WERI-Rb-1 (cell line): ENCODE data around the gene QRFP.

ENCODE experiments used
- DNase-seq: peaks from one replicate; pipeline ENCODE4 v3.0.0-alpha.2; 2020
- H3K27ac ChIP-seq: fragments of 250-450 bp; sonication (Bioruptor Pico); 2 replicates; pipeline ENCODE4 v1.5.1; 2020; ENCODE audit warnings: mild to moderate bottlenecking, moderate library complexity
- H3K27me3 ChIP-seq: fragments of 250-450 bp; sonication (Bioruptor Pico); 2 replicates; pipeline ENCODE4 v1.5.1; 2021; ENCODE audit warnings: mild to moderate bottlenecking, low read depth, moderate library complexity; ENCODE audit not compliant: insufficient read depth, severe bottlenecking
- H3K36me3 ChIP-seq: fragments of 250-450 bp; sonication (Bioruptor Pico); 2 replicates; pipeline ENCODE4 v1.5.1; 2020; ENCODE audit warnings: mild to moderate bottlenecking, moderate library complexity
- H3K4me3 ChIP-seq: 2 replicates; pipeline ENCODE4 v1.5.1; 2011; ENCODE audit warnings: low read depth, mild to moderate bottlenecking, control low read depth, low read length
- H3K9me3 ChIP-seq: fragments of 250-450 bp; sonication (Bioruptor Pico); 2 replicates; pipeline ENCODE4 v1.5.1; 2021; ENCODE audit warnings: mild to moderate bottlenecking, moderate library complexity; ENCODE audit not compliant: severe bottlenecking
- TF ChIP-seq, protein P1 (sequence below): IDR thresholded peaks from 2 replicates; pipeline ENCODE4 v1.5.1; 2011; ENCODE audit warnings: low read depth, mild to moderate bottlenecking, control low read depth, inconsistent platforms, low read length

QRFP gene

GRCh38 chr9:130934702-130935647, 38.4 kb upstream of the QRFP start:
- TF ChIP-seq, protein P1, sequence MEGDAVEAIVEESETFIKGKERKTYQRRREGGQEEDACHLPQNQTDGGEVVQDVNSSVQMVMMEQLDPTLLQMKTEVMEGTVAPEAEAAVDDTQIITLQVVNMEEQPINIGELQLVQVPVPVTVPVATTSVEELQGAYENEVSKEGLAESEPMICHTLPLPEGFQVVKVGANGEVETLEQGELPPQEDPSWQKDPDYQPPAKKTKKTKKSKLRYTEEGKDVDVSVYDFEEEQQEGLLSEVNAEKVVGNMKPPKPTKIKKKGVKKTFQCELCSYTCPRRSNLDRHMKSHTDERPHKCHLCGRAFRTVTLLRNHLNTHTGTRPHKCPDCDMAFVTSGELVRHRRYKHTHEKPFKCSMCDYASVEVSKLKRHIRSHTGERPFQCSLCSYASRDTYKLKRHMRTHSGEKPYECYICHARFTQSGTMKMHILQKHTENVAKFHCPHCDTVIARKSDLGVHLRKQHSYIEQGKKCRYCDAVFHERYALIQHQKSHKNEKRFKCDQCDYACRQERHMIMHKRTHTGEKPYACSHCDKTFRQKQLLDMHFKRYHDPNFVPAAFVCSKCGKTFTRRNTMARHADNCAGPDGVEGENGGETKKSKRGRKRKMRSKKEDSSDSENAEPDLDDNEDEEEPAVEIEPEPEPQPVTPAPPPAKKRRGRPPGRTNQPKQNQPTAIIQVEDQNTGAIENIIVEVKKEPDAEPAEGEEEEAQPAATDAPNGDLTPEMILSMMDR: no peak
- no peaks in the 10 kb centered on the region for H3K9me3 ChIP-seq
- H3K4me3 ChIP-seq: no peak overlapping the region
- DNase-seq: no peak
- H3K27me3 ChIP-seq: peaks cover 24% of the 10 kb centered on the region
- no peak overlapping the region for H3K27ac ChIP-seq
- no peaks in the 10 kb centered on the region; the same call in 1 of the 2 replicates for H3K36me3 ChIP-seq

- Histone ChIP-seq H3K9me3 (no peaks in the 10 kb centered on the region), H3K27me3 (peaks cover 18% of the 10 kb centered on the region), H3K36me3 (no peaks in the 10 kb centered on the region; the same call in 1 of the 2 replicates), H3K27ac (no peak overlapping the region), H3K4me3 (no peak overlapping the region)
- TF ChIP-seq, protein P1: no peak
- DNase-seq: no peak
Measured at GRCh38 chr9:130934246-130934645, 37.6 kb upstream of the QRFP start.

DNA sequence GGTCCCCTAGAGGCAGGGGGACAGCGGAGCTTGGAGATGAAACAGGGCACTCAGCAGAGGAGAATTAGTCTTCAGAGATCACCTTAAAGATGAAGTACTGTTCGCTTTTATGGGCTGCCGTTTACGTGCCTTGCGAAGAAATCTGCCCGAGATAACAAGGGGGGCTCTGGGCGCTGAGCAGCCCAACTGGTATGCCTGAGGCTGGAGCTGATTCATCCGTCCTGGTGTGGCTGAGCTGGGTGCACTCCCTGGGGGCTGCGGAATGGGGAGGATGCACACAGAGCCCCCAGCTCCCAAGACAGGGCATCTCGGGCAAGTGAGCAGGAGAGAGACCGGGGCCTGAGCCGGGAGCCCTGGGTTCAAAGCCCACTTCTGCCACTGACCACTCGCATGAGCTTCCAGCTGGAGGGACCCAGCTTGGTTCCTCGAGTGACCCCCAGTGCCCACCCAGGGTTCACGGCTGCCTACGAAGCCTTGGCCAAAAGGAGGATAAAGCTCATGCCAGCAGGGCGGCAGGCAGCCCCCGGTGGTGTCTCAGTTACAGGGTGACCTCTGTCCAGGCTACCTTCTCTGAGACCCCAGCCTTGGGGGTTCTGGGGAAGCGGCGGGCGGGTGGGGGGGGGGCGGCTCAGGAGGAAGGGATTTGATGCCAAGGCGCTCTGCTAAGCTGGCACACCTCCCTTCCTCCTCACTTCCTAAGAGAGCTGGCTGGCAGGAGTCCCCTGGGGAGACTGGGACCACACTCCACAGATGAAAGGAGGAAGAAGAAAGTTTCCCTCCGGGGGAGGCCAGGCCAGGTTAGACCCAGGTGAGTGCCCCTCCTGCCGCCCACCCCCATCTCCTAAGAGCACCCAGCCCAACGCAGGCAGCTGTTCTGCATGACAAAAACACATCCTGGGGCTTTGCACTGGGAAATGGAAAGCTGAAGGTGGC, 36.8 kb upstream of the QRFP start:
- no peak overlapping the region for H3K4me3 ChIP-seq

GRCh38 chr9:130932255-130933079, 35.9 kb upstream of the QRFP start:
- Histone ChIP-seq H3K27ac (no peak overlapping the region), H3K27me3 (peaks cover 5% of the 10 kb centered on the region), H3K4me3 (no peak overlapping the region), H3K9me3 (no peaks in the 10 kb centered on the region), H3K36me3 (no peaks in the 10 kb centered on the region)
- DNase-seq: no peak
- TF ChIP-seq, protein P1: no peak

More for the DNA sequence above, 36.8 kb upstream of the QRFP start:
- H3K27me3 ChIP-seq: peaks cover 14% of the 10 kb centered on the region
- DNase-seq: no peak
- no peaks in the 10 kb centered on the region for H3K9me3 ChIP-seq
- TF ChIP-seq, protein P1: no peak
- H3K27ac ChIP-seq: no peak overlapping the region
- H3K36me3 ChIP-seq: no peaks in the 10 kb centered on the region
